Gastroesophageal sphincter (tissue), 4 donors: ENCODE results near the gene UPK1B. TPM values are rescaled to one million over a fixed set of nuclear protein-coding genes. Genes with fewer than 3 reads are reported as not detected.
"Not testable (repeated sequence)": the region's sequence is repeated elsewhere in the genome, so short reads cannot be mapped to it uniquely, and the experiment has no call there.

Experiments used
- ATAC-seq: fragments of 150-250 bp; one replicate; pipeline ENCODE4 v1.9.1; 2016; ENCODE audit warnings: mild to moderate bottlenecking, moderate library complexity
- H3K27ac ChIP-seq, 4 donors: fragments of 200-600 bp; sonication (generic) in 3 of 4; 1 replicate in 3 of 4; 2 replicates in 1 of 4; pipeline ENCODE4 v1.5.1; 2016 to 2019
- H3K27me3 ChIP-seq: fragments of 200-600 bp; sonication (generic); one replicate; pipeline ENCODE4 v1.5.1; 2019
- H3K36me3 ChIP-seq, 2 donors: fragments of 200-600 bp; sonication (generic); one replicate each; pipeline ENCODE4 v1.5.1; 2019; ENCODE audit warnings: control low read depth in 1 of 2
- H3K4me1 ChIP-seq, 3 donors: fragments of 200-600 bp; sonication (generic); 1 replicate in 2 of 3; 2 replicates in 1 of 3; pipeline ENCODE4 v1.5.1; 2016 to 2019; ENCODE audit warnings: control low read depth in 2 of 3
- H3K4me3 ChIP-seq, 2 donors: fragments of 200-600 bp; sonication (generic); one replicate each; pipeline ENCODE4 v1.5.1; 2019; ENCODE audit warnings: mild to moderate bottlenecking in 1 of 2, moderate library complexity in 1 of 2
- H3K9me3 ChIP-seq, 3 donors: fragments of 200-600 bp; sonication (generic); one replicate each; pipeline ENCODE4 v1.5.1; 2017 to 2019; ENCODE audit warnings: control low read depth in 2 of 3
- CTCF ChIP-seq, 4 experiments: fragments of 200-600 bp in 2 of 4; fragments of 450-650 bp in 2 of 4; sonication (generic) in 1 of 4; IDR thresholded peaks; one replicate each; pipeline ENCODE4 v1.5.1; 2017 to 2019; ENCODE audit warnings: antibody characterized with exemption in 4 of 4, mild to moderate bottlenecking in 2 of 4, moderate library complexity in 2 of 4
- EP300 ChIP-seq: sonication (generic); formaldehyde crosslinking; IDR thresholded peaks from one replicate; pipeline ENCODE4 v1.6.1; 2017; ENCODE audit warnings: antibody characterized with exemption, mild to moderate bottlenecking
- POLR2A ChIP-seq, 2 donors: fragments of 450-650 bp; IDR thresholded peaks; one replicate each; pipeline ENCODE4 v1.6.1; 2017; ENCODE audit warnings: antibody characterized with exemption in 2 of 2, mild to moderate bottlenecking in 2 of 2, moderate library complexity in 1 of 2
- POLR2AphosphoS5 ChIP-seq: sonication (generic); formaldehyde crosslinking; IDR thresholded peaks from one replicate; pipeline ENCODE4 v1.6.1; 2017; ENCODE audit warnings: antibody characterized with exemption
- WGBS, 2 donors: methylation state at CpG; one replicate each; pipeline ENCODE4 v1.1.5; 2018; ENCODE audit warnings: low coverage in 1 of 2; 5-methylcytosine and 5-hydroxymethylcytosine counted together
- total RNA-seq, 4 donors: library from RNA; depleted of rRNA; stranded (reverse); fragments of >200 nt; gene quantifications; one replicate each; pipeline ENCODE4 v1.1.0, GENCODE V29; 2016

UPK1B gene
- total RNA-seq, 4 donors from 2014 or later = 0.15 TPM; not detected in 3

DNA sequence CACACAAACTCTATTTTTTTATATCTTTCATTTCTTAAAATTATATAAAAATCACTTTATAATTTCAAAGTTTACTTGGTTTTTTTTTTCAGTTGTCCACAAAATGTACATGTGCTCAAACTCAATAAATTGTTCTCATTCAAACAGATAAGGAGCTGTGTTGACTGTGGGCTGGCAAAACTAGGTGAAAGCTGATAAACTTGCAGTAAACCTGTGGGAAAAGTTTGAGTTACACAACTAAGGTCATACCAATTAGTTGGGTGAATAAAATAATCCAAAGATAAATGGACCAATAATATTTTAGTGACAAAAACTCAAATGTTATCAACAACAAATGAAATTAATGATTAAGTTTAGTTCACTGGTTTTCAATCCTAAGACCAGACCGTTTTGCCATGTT is 12.6 kb upstream of the UPK1B start:
- H3K27ac ChIP-seq = no peak overlapping the region
- H3K4me1 ChIP-seq = no peaks in the 10 kb centered on the region
- H3K36me3 ChIP-seq = no peaks in the 10 kb centered on the region
- no peak for ATAC-seq
- WGBS, 2 donors = 43 to 47% methylated on average over 1 of the region's 1 CpG
- H3K9me3 ChIP-seq = peaks cover 0 to 16% (median 0%) of the 10 kb centered on the region in 3 donors
- no peak overlapping the region for H3K4me3 ChIP-seq
- H3K27me3 ChIP-seq = no peaks in the 10 kb centered on the region
- TF ChIP-seq EP300 = no peak
- TF ChIP-seq POLR2A (IDR thresholded peaks at IDR 0.05) = no peak
- TF ChIP-seq CTCF (IDR thresholded peaks at IDR 0.05) = no peak
- no peak for TF ChIP-seq POLR2AphosphoS5

- H3K4me1 ChIP-seq = no peaks in the 10 kb centered on the region
- H3K9me3 ChIP-seq = peaks cover 0 to 12% (median 0%) of the 10 kb centered on the region in 3 donors
- H3K27me3 ChIP-seq = no peaks in the 10 kb centered on the region
- no peaks in the 10 kb centered on the region for H3K36me3 ChIP-seq
- TF ChIP-seq CTCF (IDR thresholded peaks at IDR 0.05) = no peak
- TF ChIP-seq POLR2AphosphoS5 = no peak
- no peak for TF ChIP-seq EP300
- no peak for TF ChIP-seq POLR2A (IDR thresholded peaks at IDR 0.05)
- no peak for ATAC-seq
- 63 to 82% methylated on average over 2 of the region's 2 CpGs for WGBS, 2 donors
- no peak overlapping the region for H3K27ac ChIP-seq
- H3K4me3 ChIP-seq = no peak overlapping the region
Measured at GRCh38 chr3:119161240-119161639, 12.2 kb upstream of the UPK1B start.

DNA sequence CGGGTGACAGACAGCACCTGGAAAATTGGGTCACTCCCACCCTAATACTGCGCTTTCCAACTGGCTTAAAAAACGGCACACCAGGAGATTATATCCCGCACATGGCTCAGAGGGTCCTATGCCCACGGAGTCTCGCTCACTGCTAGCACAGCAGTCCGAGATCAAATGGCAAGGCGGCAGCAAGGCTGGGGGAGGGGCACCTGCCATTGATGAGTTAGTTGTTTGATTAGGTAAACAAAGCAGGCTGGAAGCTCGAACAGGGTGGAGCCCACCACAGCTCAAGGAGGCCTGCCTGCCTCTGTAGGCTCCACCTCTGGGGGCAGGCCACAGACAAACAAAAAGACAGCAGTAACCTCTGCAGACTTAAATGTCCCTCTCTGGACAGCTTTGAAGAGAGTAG is 8.7 kb upstream of the UPK1B start:
- H3K4me1 ChIP-seq, H3K27ac ChIP-seq, ATAC-seq, H3K36me3 ChIP-seq, H3K27me3 ChIP-seq, H3K9me3 ChIP-seq, H3K4me3 ChIP-seq: not testable (repeated sequence)
- 92 to 96% methylated on average over 6 to 8 of the region's 9 CpGs for WGBS, 2 donors

- no peak for ATAC-seq
- no peaks in the 10 kb centered on the region for H3K36me3 ChIP-seq
- H3K4me3 ChIP-seq = no peak overlapping the region
- TF ChIP-seq CTCF (IDR thresholded peaks at IDR 0.05) (no peak), POLR2A (IDR thresholded peaks at IDR 0.05) (no peak), POLR2AphosphoS5 (no peak), EP300 (no peak)
- H3K4me1 ChIP-seq = no peaks in the 10 kb centered on the region
- 71 to 80% methylated on average over 2 of the region's 3 CpGs for WGBS, 2 donors
- H3K27ac ChIP-seq = no peak overlapping the region
- no peaks in the 10 kb centered on the region for H3K9me3 ChIP-seq
- no peaks in the 10 kb centered on the region for H3K27me3 ChIP-seq
Measured at GRCh38 chr3:119170821-119171220, 2.6 kb upstream of the UPK1B start.

DNA sequence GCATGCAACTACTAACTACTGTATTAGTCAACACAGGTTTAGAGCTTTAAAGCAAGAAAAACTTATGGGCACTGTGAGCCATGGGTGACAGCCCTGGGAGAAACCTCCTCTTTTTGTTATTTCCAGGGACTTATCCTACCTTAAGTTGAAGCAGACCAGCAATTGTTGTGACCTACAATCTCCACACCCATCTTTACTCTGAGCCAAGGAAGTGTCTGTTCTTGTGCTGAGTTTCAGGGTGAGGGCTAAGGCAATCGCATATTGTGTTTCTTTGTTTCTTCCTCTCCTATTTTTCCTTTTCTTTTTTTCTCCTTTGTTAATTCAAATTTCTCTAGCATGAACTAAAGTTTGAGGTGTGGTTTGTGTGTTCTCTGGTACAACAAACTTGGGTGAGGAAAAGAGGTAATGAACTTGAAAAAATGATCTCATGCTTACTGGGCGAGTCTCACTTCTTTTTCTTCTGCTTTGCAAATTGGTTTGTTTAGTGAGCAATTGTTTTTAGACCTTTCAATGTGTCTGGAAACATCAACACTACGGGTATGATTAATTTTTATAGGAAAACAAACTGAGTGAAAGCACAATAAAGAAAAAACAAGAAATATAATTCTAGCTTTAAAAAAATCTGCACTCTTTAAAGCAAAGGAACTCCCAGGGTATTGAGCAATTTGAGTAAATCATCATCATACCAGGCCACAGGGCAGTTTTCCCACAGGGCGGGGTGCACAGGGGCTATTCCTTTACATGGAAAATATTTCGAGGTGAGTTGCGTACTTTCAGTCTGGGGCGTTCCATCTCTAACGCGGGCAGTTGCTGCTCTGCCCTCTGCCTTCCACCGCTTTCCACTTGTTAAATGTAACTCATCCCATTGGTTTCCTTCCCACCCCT is 2.7 kb downstream of the UPK1B start:
- Histone ChIP-seq H3K27me3 (no peaks in the 10 kb centered on the region), H3K4me1 (no peaks in the 10 kb centered on the region), H3K4me3 (no peak overlapping the region), H3K9me3 (no peaks in the 10 kb centered on the region), H3K27ac (no peak overlapping the region), H3K36me3 (no peaks in the 10 kb centered on the region)
- ATAC-seq = no peak
- 84 to 88% methylated on average over 9 to 10 of the region's 10 CpGs for WGBS, 2 donors
- no peak for TF ChIP-seq EP300
- no peak for TF ChIP-seq POLR2AphosphoS5
- no peak for TF ChIP-seq POLR2A (IDR thresholded peaks at IDR 0.05)
- no peak for TF ChIP-seq CTCF (IDR thresholded peaks at IDR 0.05)
